Mucosa of stomach (tissue), 1 donor: Measurements from ENCODE around the gene C5orf22.

Experiments
- H3K27me3 ChIP-seq: one replicate; pipeline ENCODE4 v1.7.0; 2013; ENCODE audit warnings: mild to moderate bottlenecking, low read length; ENCODE audit not compliant: control insufficient read depth, insufficient read depth
- H3K36me3 ChIP-seq: one replicate; pipeline ENCODE4 v1.7.0; 2013; ENCODE audit warnings: low read length; ENCODE audit not compliant: control insufficient read depth, insufficient read depth
- H3K4me1 ChIP-seq: one replicate; pipeline ENCODE4 v1.7.0; 2013; ENCODE audit warnings: mild to moderate bottlenecking, low read length; ENCODE audit not compliant: control insufficient read depth, insufficient read depth
- H3K4me3 ChIP-seq: one replicate; pipeline ENCODE4 v1.7.0; 2013; ENCODE audit warnings: low read length
- H3K9ac ChIP-seq: one replicate; pipeline ENCODE4 v1.7.0; 2013; ENCODE audit warnings: mild to moderate bottlenecking, low read length, moderate library complexity
- H3K9me3 ChIP-seq: one replicate; pipeline ENCODE4 v1.7.0; 2013; ENCODE audit warnings: mild to moderate bottlenecking, low read length, moderate library complexity; ENCODE audit not compliant: control insufficient read depth
- donor health status: Pancreatic carcinoma.

C5orf22 gene

GRCh38 chr5:31531888-31532547 is at the start of gene C5orf22, which contains the start of gene DROSHA:
Gene C5orf22 (plus strand): TSS chr5:31532301. CDS start chr5:31532393, 92 bp downstream.
Gene DROSHA (minus strand): TSS chr5:31532093. CDS start chr5:31529059, 3,034 bp downstream.
- H3K36me3 ChIP-seq, result no peaks in the 10 kb centered on the region
- H3K4me3 ChIP-seq, result peak within 1 kb of the TSS; percentile 99
- peaks cover 14% of the 10 kb centered on the region for H3K4me1 ChIP-seq
- no peaks in the 10 kb centered on the region for H3K27me3 ChIP-seq
- peak within 1 kb of the TSS; percentile 71 for H3K9ac ChIP-seq
- no peaks in the 10 kb centered on the region for H3K9me3 ChIP-seq

GRCh38 chr5:31485376-31486207 is 46.5 kb upstream of the C5orf22 start:
- H3K36me3 ChIP-seq, result no peaks in the 10 kb centered on the region
- no peaks in the 10 kb centered on the region for H3K27me3 ChIP-seq
- no peaks in the 10 kb centered on the region for H3K9me3 ChIP-seq
- no peak overlapping the region for H3K4me3 ChIP-seq
- H3K4me1 ChIP-seq, result no peaks in the 10 kb centered on the region
- H3K9ac ChIP-seq, result no peak overlapping the region

DNA sequence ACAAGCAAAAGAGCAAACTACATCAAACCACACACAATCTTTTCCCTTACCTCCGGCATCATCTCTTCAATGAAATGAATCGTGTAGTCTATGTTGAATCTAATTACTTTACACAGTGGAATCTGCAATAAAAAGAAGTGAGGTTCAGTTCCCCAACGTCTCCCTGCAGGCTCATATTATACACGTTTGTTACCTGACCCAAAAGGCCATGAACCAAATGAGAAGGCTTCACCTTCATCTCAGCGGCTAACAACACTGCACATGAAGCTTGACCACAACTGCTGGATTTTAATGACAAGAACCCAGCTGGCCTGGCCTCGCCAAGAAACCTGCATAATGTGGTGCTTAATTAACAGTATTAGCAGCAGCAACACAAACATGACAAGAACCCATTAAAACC is 45.7 kb upstream of the C5orf22 start:
- no peaks in the 10 kb centered on the region for H3K36me3 ChIP-seq
- H3K9me3 ChIP-seq, result no peaks in the 10 kb centered on the region
- no peaks in the 10 kb centered on the region for H3K27me3 ChIP-seq
- no peaks in the 10 kb centered on the region for H3K4me1 ChIP-seq
- H3K9ac ChIP-seq, result no peak overlapping the region
- H3K4me3 ChIP-seq, result no peak overlapping the region

- no peaks in the 10 kb centered on the region for H3K36me3 ChIP-seq
- H3K9ac ChIP-seq, result no peak overlapping the region
- no peak overlapping the region for H3K4me3 ChIP-seq
- H3K27me3 ChIP-seq, result no peaks in the 10 kb centered on the region
- no peaks in the 10 kb centered on the region for H3K9me3 ChIP-seq
- no peaks in the 10 kb centered on the region for H3K4me1 ChIP-seq
Observed at GRCh38 chr5:31487506-31487905, 44.6 kb upstream of the C5orf22 start.

DNA sequence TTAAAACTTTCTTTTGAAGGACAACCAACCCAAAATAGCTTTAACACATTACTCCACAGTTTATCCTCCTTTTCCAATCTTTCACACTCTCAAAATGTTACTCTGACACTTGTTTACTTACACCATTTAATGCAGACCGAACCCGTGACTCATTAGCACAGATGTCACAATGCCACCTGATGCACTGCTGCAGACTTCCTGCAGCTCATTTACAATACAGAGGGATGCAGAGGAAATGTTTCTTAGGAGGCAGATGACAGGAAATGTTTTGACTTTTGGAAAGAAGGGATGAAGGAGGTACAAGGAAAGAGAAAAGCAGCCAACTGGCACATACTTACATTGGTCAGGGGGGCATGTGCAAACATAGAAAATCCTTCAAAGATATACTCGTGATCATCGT is 39.2 kb upstream of the C5orf22 start:
- Histone ChIP-seq H3K4me1 (no peaks in the 10 kb centered on the region), H3K9ac (no peak overlapping the region), H3K9me3 (no peaks in the 10 kb centered on the region), H3K36me3 (no peaks in the 10 kb centered on the region), H3K4me3 (no peak overlapping the region), H3K27me3 (no peaks in the 10 kb centered on the region)

GRCh38 chr5:31495336-31495735 is 36.8 kb upstream of the C5orf22 start:
- no peaks in the 10 kb centered on the region for H3K4me1 ChIP-seq
- no peaks in the 10 kb centered on the region for H3K9me3 ChIP-seq
- H3K9ac ChIP-seq, result no peak overlapping the region
- no peaks in the 10 kb centered on the region for H3K36me3 ChIP-seq
- H3K4me3 ChIP-seq, result no peak overlapping the region
- H3K27me3 ChIP-seq, result no peaks in the 10 kb centered on the region

GRCh38 chr5:31496301-31496700 is 35.8 kb upstream of the C5orf22 start:
- Histone ChIP-seq H3K27me3 (no peaks in the 10 kb centered on the region), H3K4me1 (no peaks in the 10 kb centered on the region), H3K9me3 (no peaks in the 10 kb centered on the region), H3K9ac (no peak overlapping the region), H3K36me3 (no peaks in the 10 kb centered on the region), H3K4me3 (no peak overlapping the region)

DNA sequence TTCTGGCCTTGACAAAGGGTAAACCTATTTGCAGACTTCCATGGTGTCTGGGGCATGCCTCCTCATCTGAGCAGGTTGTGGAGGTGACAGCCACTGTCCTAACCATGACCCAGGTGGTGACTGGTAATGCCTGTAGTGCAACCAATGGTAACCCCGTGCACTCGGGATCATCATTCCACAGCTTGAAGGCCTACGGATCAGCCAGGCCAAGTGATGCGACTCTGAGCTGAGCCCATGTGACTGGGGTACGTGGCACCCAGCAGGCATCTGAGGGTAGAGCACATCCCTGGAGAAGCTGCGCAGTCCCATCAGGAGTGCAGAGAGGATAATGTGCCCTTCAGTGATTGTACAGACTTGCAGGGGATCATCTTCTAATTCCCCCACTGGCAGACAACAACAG is 35.2 kb upstream of the C5orf22 start:
- H3K4me1 ChIP-seq, result no peaks in the 10 kb centered on the region
- no peak overlapping the region for H3K9ac ChIP-seq
- no peaks in the 10 kb centered on the region for H3K9me3 ChIP-seq
- H3K36me3 ChIP-seq, result no peaks in the 10 kb centered on the region
- H3K27me3 ChIP-seq, result no peaks in the 10 kb centered on the region
- no peak overlapping the region for H3K4me3 ChIP-seq

- Histone ChIP-seq H3K27me3 (no peaks in the 10 kb centered on the region), H3K36me3 (peaks cover 5% of the 10 kb centered on the region), H3K4me3 (no peak overlapping the region), H3K9me3 (no peaks in the 10 kb centered on the region), H3K9ac (no peak overlapping the region), H3K4me1 (no peaks in the 10 kb centered on the region)
Observed at GRCh38 chr5:31500256-31500655, 31.8 kb upstream of the C5orf22 start.

GRCh38 chr5:31502506-31502905 is 29.6 kb upstream of the C5orf22 start:
- H3K4me3 ChIP-seq, result no peak overlapping the region
- H3K27me3 ChIP-seq, result no peaks in the 10 kb centered on the region
- no peaks in the 10 kb centered on the region for H3K4me1 ChIP-seq
- no peaks in the 10 kb centered on the region for H3K9me3 ChIP-seq
- no peak overlapping the region for H3K9ac ChIP-seq
- H3K36me3 ChIP-seq, result peaks cover 5% of the 10 kb centered on the region

- Histone ChIP-seq H3K27me3 (no peaks in the 10 kb centered on the region), H3K36me3 (peaks cover 5% of the 10 kb centered on the region), H3K9me3 (no peaks in the 10 kb centered on the region)
Observed at GRCh38 chr5:31504529-31504928, 27.6 kb upstream of the C5orf22 start.

GRCh38 chr5:31511305-31511704 is 20.8 kb upstream of the C5orf22 start:
- Histone ChIP-seq H3K9ac (no peak overlapping the region), H3K36me3 (peaks cover 15% of the 10 kb centered on the region), H3K4me1 (no peaks in the 10 kb centered on the region), H3K9me3 (no peaks in the 10 kb centered on the region), H3K4me3 (no peak overlapping the region), H3K27me3 (no peaks in the 10 kb centered on the region)

More at GRCh38 chr5:31504529-31504928, 27.6 kb upstream of the C5orf22 start:
- no peak overlapping the region for H3K4me3 ChIP-seq
- no peak overlapping the region for H3K9ac ChIP-seq
- H3K4me1 ChIP-seq, result no peaks in the 10 kb centered on the region
